G401 (cell line): ENCODE results near the gene KLF11. TPM values are rescaled to one million over a fixed set of nuclear protein-coding genes. Genes with fewer than 3 reads are reported as not detected.
A peak's percentile ranks its signal among the peaks of the same experiment; 100 is the strongest.

Source experiments
- DNase-seq: peaks from one replicate; pipeline ENCODE4 v3.0.0-alpha.2; 2015; ENCODE audit warnings: low spot score
- in situ Hi-C: cut with HindIII; loops from 2 replicates; pipeline ENCODE4 v1.10.0; 2016; ENCODE audit warnings: low sequenced_read_pairs, mixed read lengths
- total RNA-seq: library from RNA; depleted of rRNA; stranded (reverse); fragments of >200 nt; shearing (Covaris generic); gene quantifications from 2 replicates; pipeline ENCODE4 v1.2.3, GENCODE V29; 2014

KLF11 gene
- total RNA-seq, 1 experiment from 2014 or later = 6.9 TPM

- in situ Hi-C loops = loop anchor here (10.0 kb wide), 1 partner anchor 61 kb away; no protein-coding TSS in a partner anchor
- no peak for DNase-seq
These were observed 7.7 kb upstream of the KLF11 start for GRCh38 chr2:10035633-10036032.

GRCh38 chr2:10036095-10036884 lies 7.1 kb upstream of the KLF11 start:
- DNase-seq = peak; percentile 95
- in situ Hi-C loops = loop anchor here (10.0 kb wide), 1 partner anchor 61 kb away; no protein-coding TSS in a partner anchor

GRCh38 chr2:10038123-10038522 lies 5.2 kb upstream of the KLF11 start:
- in situ Hi-C loops = loop anchor here (10.0 kb wide), 1 partner anchor 63 kb away; no protein-coding TSS in a partner anchor
- DNase-seq = no peak

GRCh38 chr2:10038716-10039115 lies 4.6 kb upstream of the KLF11 start:
- in situ Hi-C loops = loop anchor here (10.0 kb wide), 1 partner anchor 64 kb away; no protein-coding TSS in a partner anchor
- no peak for DNase-seq

GRCh38 chr2:10039658-10040410 lies 3.5 kb upstream of the KLF11 start:
- peak; percentile 97 for DNase-seq
- in situ Hi-C loops = loop anchor here (10.0 kb wide), 2 partner anchors 65 to 225 kb away; no protein-coding TSS in a partner anchor

GRCh38 chr2:10041711-10042110 lies 1.6 kb upstream of the KLF11 start:
- DNase-seq = no peak
- in situ Hi-C loops = loop anchor here (10.0 kb wide), 1 partner anchor 227 kb away; no protein-coding TSS in a partner anchor

- in situ Hi-C loops = loop anchor here (10.0 kb wide), 1 partner anchor 228 kb away; no protein-coding TSS in a partner anchor
- DNase-seq = peak; percentile 57
These were observed 819 bp upstream of the KLF11 start for GRCh38 chr2:10042301-10043161.

GRCh38 chr2:10043906-10044601 lies 704 bp downstream of the KLF11 start:
- peak; percentile 91 for DNase-seq
- in situ Hi-C loops = loop anchor here (10.0 kb wide), 1 partner anchor 229 kb away; no protein-coding TSS in a partner anchor

GRCh38 chr2:10045561-10046355 lies 2.4 kb downstream of the KLF11 start:
- in situ Hi-C loops = loop anchor here (10.0 kb wide), 1 partner anchor 231 kb away; no protein-coding TSS in a partner anchor

GRCh38 chr2:10046931-10047330 lies 3.6 kb downstream of the KLF11 start:
- in situ Hi-C loops = loop anchor here (10.0 kb wide), 1 partner anchor 232 kb away; no protein-coding TSS in a partner anchor
- no peak for DNase-seq

More at GRCh38 chr2:10045561-10046355, 2.4 kb downstream of the KLF11 start:
- DNase-seq = peak; percentile 57

GRCh38 chr2:10047616-10048500 lies 4.5 kb downstream of the KLF11 start:
- in situ Hi-C loops = loop anchor here (10.0 kb wide), 1 partner anchor 233 kb away; no protein-coding TSS in a partner anchor
- DNase-seq = no peak

- DNase-seq = peak; percentile 81
- in situ Hi-C loops = loop anchor here (10.0 kb wide), 1 partner anchor 234 kb away; no protein-coding TSS in a partner anchor
These were observed 5.3 kb downstream of the KLF11 start for GRCh38 chr2:10048501-10049171.

GRCh38 chr2:10052216-10052615 lies 8.9 kb downstream of the KLF11 start:
- in situ Hi-C loops = no loop called here
- no peak for DNase-seq

- in situ Hi-C loops = no loop called here
These were observed 10.0 kb downstream of the KLF11 start for GRCh38 chr2:10053351-10053750.

GRCh38 chr2:10054424-10054823 lies 11.1 kb downstream of the KLF11 start:
- in situ Hi-C loops = no loop called here
- DNase-seq = no peak

More at GRCh38 chr2:10053351-10053750, 10.0 kb downstream of the KLF11 start:
- DNase-seq = no peak

GRCh38 chr2:10054976-10055375 lies 11.6 kb downstream of the KLF11 start:
- in situ Hi-C loops = no loop called here

More at GRCh38 chr2:10054976-10055375, 11.6 kb downstream of the KLF11 start:
- DNase-seq = no peak
